Measurements from ENCODE around the gene RMP24.

DNA sequence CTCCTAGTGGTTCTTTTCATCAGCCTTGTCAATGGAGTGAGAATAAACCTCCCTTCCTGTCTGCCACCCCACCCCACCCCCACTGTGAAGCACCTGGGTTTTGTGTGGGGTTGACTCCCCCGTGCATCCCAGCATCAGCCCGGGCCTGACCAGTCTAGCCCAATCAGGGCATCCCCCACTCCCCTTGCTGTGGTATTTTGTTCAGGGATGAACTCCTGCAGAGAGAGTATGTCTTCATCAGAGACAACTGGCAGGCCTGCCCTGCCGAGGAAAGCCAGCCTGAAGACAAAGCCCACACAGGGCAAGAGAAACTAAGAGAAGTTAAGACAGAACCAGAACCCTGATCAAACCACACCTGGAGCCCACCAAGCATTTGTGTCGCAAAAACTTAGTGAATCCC, 36.7 kb upstream of the RMP24 start:
- TF ChIP-seq POLR2AphosphoS5 (IDR thresholded peaks at IDR 0.05) = no peak
- TF ChIP-seq, protein P1, sequence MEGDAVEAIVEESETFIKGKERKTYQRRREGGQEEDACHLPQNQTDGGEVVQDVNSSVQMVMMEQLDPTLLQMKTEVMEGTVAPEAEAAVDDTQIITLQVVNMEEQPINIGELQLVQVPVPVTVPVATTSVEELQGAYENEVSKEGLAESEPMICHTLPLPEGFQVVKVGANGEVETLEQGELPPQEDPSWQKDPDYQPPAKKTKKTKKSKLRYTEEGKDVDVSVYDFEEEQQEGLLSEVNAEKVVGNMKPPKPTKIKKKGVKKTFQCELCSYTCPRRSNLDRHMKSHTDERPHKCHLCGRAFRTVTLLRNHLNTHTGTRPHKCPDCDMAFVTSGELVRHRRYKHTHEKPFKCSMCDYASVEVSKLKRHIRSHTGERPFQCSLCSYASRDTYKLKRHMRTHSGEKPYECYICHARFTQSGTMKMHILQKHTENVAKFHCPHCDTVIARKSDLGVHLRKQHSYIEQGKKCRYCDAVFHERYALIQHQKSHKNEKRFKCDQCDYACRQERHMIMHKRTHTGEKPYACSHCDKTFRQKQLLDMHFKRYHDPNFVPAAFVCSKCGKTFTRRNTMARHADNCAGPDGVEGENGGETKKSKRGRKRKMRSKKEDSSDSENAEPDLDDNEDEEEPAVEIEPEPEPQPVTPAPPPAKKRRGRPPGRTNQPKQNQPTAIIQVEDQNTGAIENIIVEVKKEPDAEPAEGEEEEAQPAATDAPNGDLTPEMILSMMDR (IDR thresholded peaks at IDR 0.05) = no peak
